Small intestine (tissue), 7 donors: Measurements from ENCODE around the gene KLHL21. TPM values are rescaled to one million over a fixed set of nuclear protein-coding genes. Genes with fewer than 3 reads are reported as not detected.

ENCODE experiments used
- DNase-seq, 2 donors: peaks; one replicate each; pipeline versions ENCODE4 v3.0.0 to v3.0.0-alpha.2; 2013
- FAIRE-seq: peaks from 2 replicates; lab custom pipeline; 2012; peaks lifted over from hg19 to GRCh38; lab: Jason Lieb, UNC
- H3K27ac ChIP-seq, 3 donors: one replicate each; pipeline ENCODE4 v1.5.1; 2013; ENCODE audit warnings: low read length in 2 of 3, mild to moderate bottlenecking in 2 of 3, control low read depth in 1 of 3, inconsistent platforms in 1 of 3, low read depth in 1 of 3, moderate library complexity in 1 of 3
- H3K27me3 ChIP-seq, 3 donors: one replicate each; pipeline ENCODE4 v1.6.1; 2013; ENCODE audit warnings: low read length in 3 of 3, inconsistent platforms in 1 of 3; ENCODE audit not compliant: control insufficient read depth in 3 of 3, insufficient read depth in 3 of 3
- H3K36me3 ChIP-seq, 3 donors: one replicate each; pipeline ENCODE4 v1.6.1; 2013; ENCODE audit warnings: low read length in 3 of 3, inconsistent platforms in 1 of 3, low read depth in 1 of 3, mild to moderate bottlenecking in 1 of 3, moderate library complexity in 1 of 3; ENCODE audit not compliant: control insufficient read depth in 3 of 3, insufficient read depth in 2 of 3
- H3K4me1 ChIP-seq, 3 donors: one replicate each; pipeline ENCODE4 v1.6.1; 2013; ENCODE audit warnings: low read length in 2 of 3, inconsistent platforms in 1 of 3, low read depth in 1 of 3, mild to moderate bottlenecking in 1 of 3, moderate library complexity in 1 of 3; ENCODE audit not compliant: control insufficient read depth in 3 of 3, insufficient read depth in 2 of 3
- H3K4me3 ChIP-seq, 3 donors: one replicate each; pipeline ENCODE4 v1.5.1; 2013; ENCODE audit warnings: low read length in 3 of 3, control low read depth in 1 of 3, inconsistent platforms in 1 of 3, low read depth in 1 of 3, mild to moderate bottlenecking in 1 of 3, moderate library complexity in 1 of 3
- H3K9me3 ChIP-seq, 2 donors: one replicate each; pipeline ENCODE4 v1.6.1; 2013; ENCODE audit warnings: low read depth in 1 of 2, low read length in 1 of 2; ENCODE audit not compliant: control insufficient read depth in 2 of 2, insufficient read depth in 1 of 2
- WGBS, 3 donors: extraction: QIAGEN DNeasy Blood & Tissue Kit; methylation state at CpG; one replicate each; pipeline ENCODE4 v1.1.7; 2013; 5-methylcytosine and 5-hydroxymethylcytosine counted together
- polyA plus RNA-seq, 4 donors: library from polyadenylated mRNA; stranded (reverse) in 3 of 4; unstranded in 1 of 4; fragments of 200-250 nt in 3 of 4; fragments of 120-200 nt in 1 of 4; gene quantifications; one replicate each; pipeline versions ENCODE4 v1.2.1 to v1.2.3, GENCODE V29; 2013
- donor health status: healthy with polysubstance abuse.
- donor health status: control.
- donor health status: control.
- donor health status: Bipolar disorder and iron deficiency.
- donor health status: healthy.

The KLHL21 gene
- polyA plus RNA-seq, 4 donors = 3.1 to 10.5 (median 6.4) TPM

GRCh38 chr1:6621429-6622391, 19.0 kb upstream of the KLHL21 start:
- Histone ChIP-seq H3K36me3 (peaks cover 11 to 65% (median 12%) of the 10 kb centered on the region in 3 donors), H3K27ac (no peak overlapping the region), H3K4me1 (peaks cover 0 to 8% (median 0%) of the 10 kb centered on the region in 3 donors), H3K9me3 (no peaks in the 10 kb centered on the region), H3K4me3 (no peak overlapping the region), H3K27me3 (no peaks in the 10 kb centered on the region)
- DNase-seq (no peak), FAIRE-seq (no peak)
- 91 to 92% (median 91%) methylated on average over 41 of the region's 41 CpGs for whole genome bisulfite sequencing, 3 donors

GRCh38 chr1:6619045-6619444, 16.4 kb upstream of the KLHL21 start:
- H3K4me1 ChIP-seq = no peaks in the 10 kb centered on the region
- H3K36me3 ChIP-seq = peaks cover 11 to 64% (median 12%) of the 10 kb centered on the region in 3 donors
- no peaks in the 10 kb centered on the region for H3K27me3 ChIP-seq
- 92 to 98% (median 93%) methylated on average over 4 of the region's 4 CpGs for WGBS, 3 donors
- FAIRE-seq (no peak), DNase-seq (no peak)
- no peaks in the 10 kb centered on the region for H3K9me3 ChIP-seq
- H3K4me3 ChIP-seq = no peak overlapping the region
- no peak overlapping the region for H3K27ac ChIP-seq

DNA sequence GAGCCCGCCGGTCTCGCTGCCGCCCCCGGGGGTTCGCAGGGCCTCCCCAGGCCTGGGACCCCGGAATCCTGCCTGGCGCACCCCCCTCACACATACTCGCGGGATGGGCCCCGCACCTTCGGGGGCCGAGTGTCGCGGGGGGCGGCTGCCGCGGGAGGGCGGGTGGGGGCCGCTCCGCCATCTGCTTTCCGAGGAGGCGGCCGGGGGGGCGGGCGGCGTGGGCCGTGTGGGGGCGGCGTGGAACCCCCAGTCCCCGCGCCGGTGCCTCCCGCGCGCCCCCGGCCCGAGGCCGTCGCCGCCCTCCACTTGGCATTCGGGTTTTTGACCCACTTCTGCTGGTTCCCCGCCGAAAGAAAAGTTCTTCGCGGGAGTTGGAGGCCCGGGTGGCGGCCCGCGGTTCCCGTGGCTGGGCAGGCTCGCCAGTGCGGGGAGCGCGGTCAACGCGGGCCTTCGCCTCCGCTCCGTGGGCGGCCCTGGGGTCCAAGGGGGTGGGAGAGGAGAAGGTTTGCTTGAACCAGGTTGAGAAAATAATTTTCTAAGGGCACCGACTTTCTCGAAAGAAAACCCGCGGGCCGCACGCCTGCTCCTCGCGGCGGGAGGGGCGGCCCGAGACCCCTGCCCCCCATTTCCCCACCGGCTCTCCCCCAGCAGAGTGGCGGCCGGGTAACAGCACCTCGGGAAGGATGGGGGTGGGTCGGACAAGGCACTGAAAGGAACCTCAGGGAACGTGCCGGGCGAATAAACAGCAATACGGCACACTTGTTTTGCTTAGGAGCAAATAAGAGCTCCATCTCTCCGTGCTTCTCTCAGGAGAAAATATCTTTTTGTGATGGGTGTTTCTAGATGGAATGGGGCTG, 12.5 kb upstream of the KLHL21 start:
- Histone ChIP-seq H3K36me3 (peaks cover 5 to 30% (median 6%) of the 10 kb centered on the region in 3 donors), H3K27me3 (no peaks in the 10 kb centered on the region), H3K9me3 (no peaks in the 10 kb centered on the region), H3K27ac (no peak overlapping the region), H3K4me1 (no peaks in the 10 kb centered on the region), H3K4me3 (peak overlapping the region; percentile 56 to 99 (median 99))
- peak in 1 of 2 donors; percentile 39 for DNase-seq
- no peak for FAIRE-seq
- WGBS, 3 donors = 2 to 3% (median 2%) methylated on average over 58 to 82 of the region's 82 CpGs

- no peaks in the 10 kb centered on the region for H3K9me3 ChIP-seq
- H3K27me3 ChIP-seq = no peaks in the 10 kb centered on the region
- 0 to 2% (median 1%) methylated on average over 43 to 114 of the region's 117 CpGs for WGBS, 3 donors
- DNase-seq (peak; percentile 26 to 67), FAIRE-seq (no peak)
- H3K4me1 ChIP-seq = no peaks in the 10 kb centered on the region
- peak overlapping the region; percentile 56 to 99 (median 99) for H3K4me3 ChIP-seq
- H3K36me3 ChIP-seq = peaks cover 0 to 21% (median 0%) of the 10 kb centered on the region in 3 donors
- peak overlapping the region; percentile 65 to 87 (median 78) for H3K27ac ChIP-seq
Observed at GRCh38 chr1:6614019-6614928, 11.6 kb upstream of the KLHL21 start.

GRCh38 chr1:6613361-6614018, 10.8 kb upstream of the KLHL21 start, which contains the start of gene PHF13:
Gene PHF13, plus strand, starts transcription at chr1:6613731. Its CDS starts 336 bp downstream, at chr1:6614067.
- H3K9me3 ChIP-seq = no peaks in the 10 kb centered on the region
- FAIRE-seq (no peak), DNase-seq (peak; percentile 99)
- peak within 1 kb of the TSS; percentile 88 to 91 (median 90) for H3K27ac ChIP-seq
- H3K36me3 ChIP-seq = peaks cover 0 to 17% (median 0%) of the 10 kb centered on the region in 3 donors
- H3K4me1 ChIP-seq = no peaks in the 10 kb centered on the region
- 0 to 1% (median 1%) methylated on average over 24 to 84 of the region's 84 CpGs for WGBS, 3 donors
- no peaks in the 10 kb centered on the region for H3K27me3 ChIP-seq
- peak within 1 kb of the TSS; percentile 87 to 99 (median 99) for H3K4me3 ChIP-seq

GRCh38 chr1:6612641-6613360, 10.1 kb upstream of the KLHL21 start:
- 0 to 1% (median 1%) methylated on average over 44 to 67 of the region's 67 CpGs for WGBS, 3 donors
- DNase-seq = peak in 1 of 2 donors; percentile 62
- Histone ChIP-seq H3K36me3 (peaks cover 0 to 10% (median 0%) of the 10 kb centered on the region in 3 donors), H3K4me3 (peak overlapping the region; percentile 85 to 99 (median 87)), H3K9me3 (no peaks in the 10 kb centered on the region), H3K4me1 (no peaks in the 10 kb centered on the region), H3K27me3 (no peaks in the 10 kb centered on the region), H3K27ac (peak overlapping the region; percentile 88 to 91 (median 90))
- FAIRE-seq = no peak
